Body of pancreas (tissue), 4 donors: ENCODE results near the gene CTSZ.

Source experiments
- CTCF ChIP-seq, 7 experiments: fragments of 450-650 bp in 4 of 7; fragments of 200-600 bp in 3 of 7; sonication (generic) in 3 of 7; IDR thresholded peaks; one replicate each; pipeline ENCODE4 v1.5.1; 2016 to 2019; ENCODE audit warnings: antibody characterized with exemption in 7 of 7
- POLR2A ChIP-seq, 3 donors: fragments of 450-650 bp; IDR thresholded peaks; one replicate each; pipeline ENCODE4 v1.6.1; 2016; ENCODE audit warnings: antibody characterized with exemption in 3 of 3, mild to moderate bottlenecking in 2 of 3

- no peak for TF ChIP-seq CTCF (IDR thresholded peaks at IDR 0.05)
- TF ChIP-seq POLR2A (IDR thresholded peaks at IDR 0.05): no peak
Measured at GRCh38 chr20:58978351-58979190, 28.5 kb downstream of the CTSZ start.
